ENCODE data around the gene PROM2. TPM values are rescaled to one million over a fixed set of nuclear protein-coding genes. Genes with fewer than 3 reads are reported as not detected.

Gene PROM2
- total RNA-seq, 4 donors from 2014 or later, result 1.5 to 13.8 (median 7.1) TPM

DNA sequence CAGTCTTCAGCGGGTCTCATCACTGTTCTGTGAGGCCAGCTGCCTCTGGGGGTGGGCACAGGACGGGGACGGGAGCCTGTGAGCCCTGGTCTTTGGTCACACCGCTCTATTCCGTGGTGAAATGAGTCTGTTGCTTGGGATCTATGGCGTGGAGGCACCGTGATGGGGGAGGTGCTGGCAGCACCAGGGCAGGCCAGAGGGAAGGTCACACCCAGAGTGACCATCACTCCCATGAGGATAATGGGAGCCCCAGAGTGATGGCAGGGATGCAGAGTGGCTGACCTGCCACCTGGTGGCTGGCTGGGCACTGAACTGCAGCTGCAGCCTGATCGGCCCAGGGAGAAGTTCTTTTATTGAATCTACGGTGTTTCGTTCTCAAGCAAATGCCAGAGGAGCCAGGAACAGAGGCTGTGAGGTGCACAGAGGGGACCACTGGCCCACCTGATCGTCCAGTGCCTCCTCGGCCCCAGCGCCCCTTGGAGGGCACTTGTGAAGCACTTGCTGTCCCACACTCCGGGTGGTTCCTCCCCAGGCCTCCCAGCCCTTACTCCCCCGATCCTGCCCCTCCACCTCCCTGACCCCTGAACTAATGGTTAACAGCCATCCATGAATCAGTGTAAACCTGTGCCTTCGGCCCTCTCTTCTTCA, 40.8 kb downstream of the PROM2 start:
- no peak overlapping the region for H3K27ac ChIP-seq
- no peak for DNase-seq

DNA sequence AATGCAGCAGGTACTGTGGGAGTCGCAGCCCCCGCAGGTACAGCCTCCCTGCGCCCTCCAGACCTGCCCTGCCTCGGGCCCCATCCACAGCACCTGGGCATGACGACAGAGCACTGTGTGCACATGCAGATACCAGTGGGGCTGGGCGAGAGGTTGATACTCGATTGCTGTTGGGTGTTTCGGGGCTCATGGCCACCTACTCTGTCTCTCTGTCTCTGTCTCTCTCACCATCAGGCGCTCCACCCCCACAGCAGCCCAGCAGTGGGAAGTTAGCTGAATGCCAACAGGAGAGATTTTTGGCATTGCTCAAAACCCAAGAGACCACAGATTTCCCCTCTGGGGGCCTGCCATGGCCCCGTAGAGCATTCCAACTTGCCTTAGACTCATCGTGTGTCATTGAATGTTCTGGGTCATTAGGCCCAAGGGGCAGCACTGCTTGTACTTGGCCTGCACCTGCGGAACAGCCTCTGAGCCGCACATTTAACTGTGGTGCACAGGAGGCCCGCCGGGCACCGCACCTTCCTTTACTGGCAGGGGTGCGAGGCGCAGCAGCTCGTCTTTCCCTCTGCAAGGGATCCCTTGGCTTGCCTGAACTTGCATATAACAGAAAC, 41.7 kb downstream of the PROM2 start:
- Histone ChIP-seq H3K4me1 (no peaks in the 10 kb centered on the region), H3K27ac (no peak overlapping the region), H3K9me3 (no peaks in the 10 kb centered on the region), H3K36me3 (no peaks in the 10 kb centered on the region), H3K27me3 (no peaks in the 10 kb centered on the region), H3K4me3 (no peak overlapping the region)
- no peak for DNase-seq
- intact Hi-C loops (cut with DNase I; ENCODE audit: low total_unique reads), result no loop called here
- TF ChIP-seq POLR2A (IDR thresholded peaks at IDR 0.05), result no peak
- TF ChIP-seq, protein P1, sequence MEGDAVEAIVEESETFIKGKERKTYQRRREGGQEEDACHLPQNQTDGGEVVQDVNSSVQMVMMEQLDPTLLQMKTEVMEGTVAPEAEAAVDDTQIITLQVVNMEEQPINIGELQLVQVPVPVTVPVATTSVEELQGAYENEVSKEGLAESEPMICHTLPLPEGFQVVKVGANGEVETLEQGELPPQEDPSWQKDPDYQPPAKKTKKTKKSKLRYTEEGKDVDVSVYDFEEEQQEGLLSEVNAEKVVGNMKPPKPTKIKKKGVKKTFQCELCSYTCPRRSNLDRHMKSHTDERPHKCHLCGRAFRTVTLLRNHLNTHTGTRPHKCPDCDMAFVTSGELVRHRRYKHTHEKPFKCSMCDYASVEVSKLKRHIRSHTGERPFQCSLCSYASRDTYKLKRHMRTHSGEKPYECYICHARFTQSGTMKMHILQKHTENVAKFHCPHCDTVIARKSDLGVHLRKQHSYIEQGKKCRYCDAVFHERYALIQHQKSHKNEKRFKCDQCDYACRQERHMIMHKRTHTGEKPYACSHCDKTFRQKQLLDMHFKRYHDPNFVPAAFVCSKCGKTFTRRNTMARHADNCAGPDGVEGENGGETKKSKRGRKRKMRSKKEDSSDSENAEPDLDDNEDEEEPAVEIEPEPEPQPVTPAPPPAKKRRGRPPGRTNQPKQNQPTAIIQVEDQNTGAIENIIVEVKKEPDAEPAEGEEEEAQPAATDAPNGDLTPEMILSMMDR (IDR thresholded peaks at IDR 0.05), result no peak

More for the DNA sequence above, 40.8 kb downstream of the PROM2 start:
- Histone ChIP-seq H3K27me3 (no peaks in the 10 kb centered on the region), H3K36me3 (no peaks in the 10 kb centered on the region), H3K4me3 (no peak overlapping the region), H3K9me3 (no peaks in the 10 kb centered on the region), H3K4me1 (no peaks in the 10 kb centered on the region)
- intact Hi-C loops (cut with DNase I; ENCODE audit: low total_unique reads), result no loop called here
- no peak for TF ChIP-seq POLR2A (IDR thresholded peaks at IDR 0.05)
- TF ChIP-seq, protein P1 (IDR thresholded peaks at IDR 0.05), result peak in 2 of 4 experiments; percentile 6 to 37

DNA sequence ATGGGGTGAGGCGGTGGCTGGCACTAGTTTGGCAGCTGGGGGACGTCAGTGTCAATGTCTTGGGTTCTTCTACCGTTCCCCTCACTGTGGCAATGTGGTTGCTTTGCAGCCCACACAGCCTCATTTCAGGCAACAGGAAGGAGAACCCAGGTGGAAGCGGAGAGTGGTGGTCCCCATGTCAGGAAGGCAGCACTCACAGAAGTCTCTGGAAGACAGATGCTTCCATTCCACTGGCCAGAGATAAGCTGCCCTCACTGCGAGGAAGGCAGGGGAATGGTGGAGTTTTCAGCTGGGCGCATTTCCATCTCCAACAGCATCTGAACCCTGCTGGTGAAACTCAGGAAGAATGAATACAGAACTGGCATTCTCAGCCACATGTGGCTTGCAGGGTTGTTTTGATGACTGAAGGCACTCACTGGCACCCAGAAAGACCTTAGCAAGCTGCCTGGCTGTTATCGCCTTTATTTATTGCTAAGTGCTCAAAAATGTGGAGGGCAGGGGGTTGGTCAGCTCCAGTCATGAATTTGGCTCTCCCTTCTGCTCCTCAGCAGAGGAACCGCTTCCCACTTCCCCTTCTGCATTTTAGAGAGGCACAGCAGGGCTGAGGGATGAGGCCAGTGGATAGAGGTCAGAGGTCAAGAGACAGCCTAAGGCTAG, 42.3 kb downstream of the PROM2 start:
- no peaks in the 10 kb centered on the region for H3K27me3 ChIP-seq
- H3K36me3 ChIP-seq, result no peaks in the 10 kb centered on the region
- TF ChIP-seq, protein P1 (IDR thresholded peaks at IDR 0.05), result no peak
- TF ChIP-seq POLR2A (IDR thresholded peaks at IDR 0.05), result no peak
- H3K4me1 ChIP-seq, result no peaks in the 10 kb centered on the region
- no peaks in the 10 kb centered on the region for H3K9me3 ChIP-seq
- no peak overlapping the region for H3K4me3 ChIP-seq
- intact Hi-C loops (cut with DNase I; ENCODE audit: low total_unique reads), result no loop called here
- no peak overlapping the region for H3K27ac ChIP-seq
- no peak for DNase-seq

DNA sequence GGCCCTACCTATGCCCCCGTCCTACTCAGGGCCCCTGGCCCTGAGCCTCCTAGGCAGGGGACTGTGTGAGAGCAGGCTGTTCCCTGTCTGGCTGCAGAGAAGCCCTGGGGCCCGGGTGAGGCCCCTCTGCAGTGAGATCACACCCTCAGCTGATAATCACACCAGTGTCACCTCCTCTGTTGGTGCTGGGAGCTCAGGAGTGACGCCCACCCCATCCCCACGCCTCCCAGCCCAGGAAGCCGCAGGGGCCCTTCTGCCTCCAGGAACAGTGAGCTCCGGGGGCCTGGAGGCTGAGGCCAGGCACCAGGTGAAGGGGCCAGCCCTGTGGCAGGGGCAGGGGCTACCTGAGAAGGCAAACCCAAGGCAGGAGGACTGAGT, 42.9 kb downstream of the PROM2 start:
- H3K27ac ChIP-seq, result no peak overlapping the region
- H3K4me3 ChIP-seq, result no peak overlapping the region
- intact Hi-C loops (cut with DNase I; ENCODE audit: low total_unique reads), result no loop called here
- no peak for DNase-seq
- H3K36me3 ChIP-seq, result no peaks in the 10 kb centered on the region
- no peaks in the 10 kb centered on the region for H3K9me3 ChIP-seq
- H3K27me3 ChIP-seq, result no peaks in the 10 kb centered on the region
- no peaks in the 10 kb centered on the region for H3K4me1 ChIP-seq
- TF ChIP-seq, protein P1 (IDR thresholded peaks at IDR 0.05), result no peak
- TF ChIP-seq POLR2A (IDR thresholded peaks at IDR 0.05), result no peak

Data from uterus (tissue), 4 donors.